Stimulated activated CD8-positive, alpha-beta memory T cell treated with anti-CD3 and anti-CD28 coated beads, Interleukin-15, amount 100 ng/mL, for 24 hours (primary cell): Measurements from ENCODE around the gene SPDYE2.
"Not testable (repeated sequence)": the region's sequence is repeated elsewhere in the genome, so short reads cannot be mapped to it uniquely, and the experiment has no call there.

ENCODE experiments used
- DNase-seq: peaks from one replicate; pipeline ENCODE4 v3.0.0-alpha.2; 2020; ENCODE audit warnings: low read depth

SPDYE2 gene

DNA sequence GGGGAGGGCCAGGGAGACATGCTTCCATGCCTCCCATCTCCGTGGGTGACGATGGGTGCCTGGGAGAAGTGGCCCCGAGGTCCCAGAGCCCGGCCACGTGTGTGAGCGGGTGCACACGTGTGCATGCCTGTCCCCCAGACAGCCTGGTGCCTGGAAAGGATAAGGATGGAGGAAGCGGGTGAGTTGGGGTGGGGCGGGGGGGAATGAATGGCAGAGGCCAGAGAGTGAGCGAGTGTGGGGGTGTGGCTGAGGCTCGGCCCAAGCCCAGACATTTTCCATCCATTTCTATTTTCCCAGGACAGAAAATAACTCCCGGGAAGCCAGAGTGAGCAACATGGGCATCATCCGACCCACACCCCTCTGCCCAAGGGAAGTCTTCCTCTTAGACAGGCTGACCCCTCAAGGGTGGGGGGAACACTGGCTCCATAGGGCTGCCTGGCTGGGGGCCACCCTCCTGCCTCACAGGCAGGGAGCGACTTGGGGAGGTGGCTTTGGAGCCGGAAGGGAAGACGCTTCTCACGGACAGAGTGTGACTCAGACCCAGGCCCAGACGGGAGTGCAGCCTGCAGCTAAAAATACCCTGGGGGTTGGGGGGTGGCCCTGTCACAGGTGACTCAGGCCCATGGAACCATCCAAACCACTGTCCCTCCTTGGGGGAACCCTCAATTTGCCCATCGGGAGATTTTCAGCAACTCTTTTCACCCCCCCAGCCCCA lies 53.6 kb downstream of the SPDYE2 start:
- DNase-seq = not testable (repeated sequence)

DNA sequence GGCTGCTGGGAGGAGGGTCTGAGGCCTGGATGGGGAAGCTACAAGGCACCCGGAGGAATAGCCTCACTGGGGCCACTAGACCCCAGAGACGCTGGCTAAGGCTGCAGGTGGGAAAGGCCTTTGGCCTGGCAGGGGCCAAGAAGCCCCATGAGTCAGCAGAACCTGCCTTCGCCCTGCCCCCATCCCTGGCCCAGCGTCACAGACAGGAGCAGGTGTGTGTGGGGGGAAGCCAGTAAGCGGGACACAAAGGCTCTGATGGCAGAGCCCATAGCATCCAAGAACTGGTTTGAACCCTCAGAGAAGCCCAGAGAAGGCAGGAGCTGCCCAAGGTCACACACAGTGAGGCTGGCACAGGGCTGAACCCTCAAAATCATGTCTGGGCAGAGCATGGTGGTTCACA lies 55.8 kb downstream of the SPDYE2 start:
- not testable (repeated sequence) for DNase-seq

DNA sequence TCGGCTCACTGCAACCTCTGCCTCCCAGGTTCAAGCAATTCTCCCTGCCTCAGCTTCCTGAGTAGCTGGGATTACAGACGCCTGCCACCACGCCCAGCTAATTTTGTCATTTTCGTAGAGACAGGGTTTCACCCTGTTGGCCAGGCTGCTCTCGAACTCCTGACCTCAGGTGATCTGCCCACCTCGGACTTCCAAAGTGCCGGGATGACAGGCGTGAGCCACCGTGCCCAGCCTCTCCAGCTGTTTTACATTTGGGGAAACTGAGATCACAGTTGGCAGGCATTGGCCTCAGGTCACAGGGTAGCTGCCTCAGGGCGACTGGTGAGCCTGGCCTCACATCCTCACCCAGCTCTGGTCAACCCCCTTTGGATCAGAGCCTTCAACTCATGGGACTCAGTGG lies 58.7 kb downstream of the SPDYE2 start:
- not testable (repeated sequence) for DNase-seq

DNA sequence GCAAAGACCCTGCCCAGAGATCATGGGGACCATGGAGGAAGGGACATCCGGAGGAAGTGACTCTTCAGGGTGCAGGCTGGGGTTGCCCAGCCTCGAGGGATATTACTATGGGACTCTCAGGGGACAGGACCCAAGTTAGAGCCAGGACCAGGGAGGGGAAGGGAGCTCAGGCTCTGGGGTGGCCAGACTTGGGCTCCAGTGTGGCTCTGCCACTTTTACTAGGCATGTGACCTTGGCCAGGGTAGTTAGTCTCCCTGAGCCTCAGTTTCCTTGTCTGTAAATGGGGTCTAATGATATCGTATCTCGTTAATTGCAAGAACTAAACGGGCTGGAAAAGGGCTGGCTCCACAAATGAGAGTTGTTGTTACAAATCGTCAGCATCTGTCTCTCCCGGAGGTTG lies 59.4 kb downstream of the SPDYE2 start:
- DNase-seq = not testable (repeated sequence)

DNA sequence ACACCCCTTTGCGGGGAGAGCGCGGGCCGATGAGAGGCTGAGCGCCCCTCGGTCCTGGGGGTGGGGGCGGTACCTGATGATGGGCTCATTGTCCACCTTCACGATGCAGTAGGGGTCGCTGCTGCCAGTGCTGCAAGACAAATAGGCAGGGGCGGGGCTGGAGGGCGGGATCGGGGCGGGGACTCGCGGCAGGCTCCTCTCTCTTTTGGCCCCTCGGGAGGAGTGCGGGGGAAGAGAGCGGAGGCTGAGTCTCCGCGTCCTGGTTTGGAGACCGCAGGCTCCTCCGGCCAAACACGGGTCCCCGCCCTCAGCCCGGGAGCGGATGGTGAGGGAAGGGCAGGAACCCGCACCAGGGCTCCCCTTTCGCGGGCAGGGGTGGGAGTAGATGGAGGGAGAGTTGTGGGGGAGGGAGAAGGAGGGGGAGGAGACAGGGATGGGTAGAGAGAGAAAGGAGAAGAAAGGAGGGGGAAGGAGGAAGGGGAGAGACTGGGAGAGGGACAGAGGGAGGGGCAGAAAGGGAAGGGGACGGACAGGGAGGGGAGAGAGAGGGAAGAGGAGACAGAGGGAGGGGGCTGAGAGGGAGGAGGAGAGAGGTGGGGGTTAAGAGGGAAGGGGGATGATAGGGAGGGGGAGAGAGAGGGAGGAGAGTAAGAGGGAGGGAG lies 60.1 kb downstream of the SPDYE2 start:
- DNase-seq = not testable (repeated sequence)

DNA sequence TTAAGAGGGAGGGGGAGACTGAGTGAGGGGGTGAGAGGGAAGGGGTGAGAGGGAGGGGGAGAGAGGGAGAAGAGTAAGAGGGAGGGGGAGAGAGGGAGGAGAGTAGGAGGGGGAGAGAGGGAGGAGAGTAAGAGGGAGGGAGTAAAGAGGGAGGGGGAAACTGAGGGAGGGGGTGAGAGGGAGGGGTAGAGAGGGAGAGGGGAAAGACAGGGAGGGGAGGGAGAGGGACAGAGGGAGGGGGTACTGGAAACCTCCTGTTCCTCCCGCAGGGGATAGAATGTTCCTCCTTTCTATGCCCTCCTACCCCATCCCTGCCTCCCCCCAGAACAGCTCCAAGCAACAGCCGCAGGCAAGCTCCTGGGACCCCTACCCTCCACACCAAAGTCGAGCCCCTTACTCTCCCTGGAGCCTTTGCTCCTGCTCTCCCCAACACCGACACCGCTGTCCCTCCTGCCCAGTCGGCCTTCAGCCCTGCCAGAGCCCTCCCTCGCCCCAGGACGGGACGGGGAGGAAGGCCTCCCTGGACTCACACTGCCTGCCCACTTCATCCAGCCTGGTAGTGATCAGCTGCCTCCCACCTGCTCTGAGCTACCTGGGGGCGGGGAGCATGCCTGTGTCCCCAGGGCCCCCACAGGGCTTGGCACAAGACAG lies 60.8 kb downstream of the SPDYE2 start:
- not testable (repeated sequence) for DNase-seq
